Upper lobe of left lung (tissue), 6 donors: ENCODE measurements around the gene CFAP161. TPM values are rescaled to one million over a fixed set of nuclear protein-coding genes. Genes with fewer than 3 reads are reported as not detected.

ENCODE experiments used
- ATAC-seq, 2 donors: fragments of 200-7000 bp; cut with Tn5 transposase; one replicate each; pipeline ENCODE4 v1.9.1; 2022; ENCODE audit warnings: mild to moderate bottlenecking in 2 of 2, moderate library complexity in 2 of 2; ENCODE audit not compliant: low FRiP score in 2 of 2
- DNase-seq, 2 donors: peaks; one replicate each; pipeline ENCODE4 v3.0.0-alpha.2; 2019 to 2020
- H3K27ac ChIP-seq, 4 donors: fragments of 200-600 bp; sonication (generic); one replicate each; pipeline ENCODE4 v1.5.1; 2016 to 2019
- H3K27me3 ChIP-seq, 4 donors: fragments of 200-600 bp; sonication (generic); one replicate each; pipeline ENCODE4 v1.5.1; 2017 to 2019
- H3K36me3 ChIP-seq, 4 donors: fragments of 200-600 bp; sonication (generic); one replicate each; pipeline ENCODE4 v1.5.1; 2016 to 2019
- H3K4me1 ChIP-seq, 4 donors: fragments of 200-600 bp; sonication (generic); one replicate each; pipeline ENCODE4 v1.5.1; 2018 to 2019
- H3K4me3 ChIP-seq, 4 donors: fragments of 200-600 bp; sonication (generic); one replicate each; pipeline ENCODE4 v1.5.1; 2017 to 2019; ENCODE audit warnings: mild to moderate bottlenecking in 2 of 4, moderate library complexity in 1 of 4
- H3K9me3 ChIP-seq, 4 donors: fragments of 200-600 bp; sonication (generic); one replicate each; pipeline ENCODE4 v1.5.1; 2018 to 2019
- CTCF ChIP-seq, 6 experiments: fragments of 450-650 bp in 4 of 6; fragments of 200-600 bp in 2 of 6; sonication (generic) in 2 of 6; IDR thresholded peaks; one replicate each; pipeline ENCODE4 v1.5.1; 2016 to 2019; ENCODE audit warnings: antibody characterized with exemption in 6 of 6
- EP300 ChIP-seq, 4 donors: sonication (generic); formaldehyde crosslinking; IDR thresholded peaks; one replicate each; pipeline ENCODE4 v1.5.1; 2017; ENCODE audit warnings: antibody characterized with exemption in 4 of 4, control low read depth in 2 of 4
- POLR2A ChIP-seq, 4 donors: fragments of 450-650 bp; IDR thresholded peaks; one replicate each; pipeline ENCODE4 v1.5.1; 2016 to 2017; ENCODE audit warnings: antibody characterized with exemption in 4 of 4, mild to moderate bottlenecking in 2 of 4
- POLR2AphosphoS5 ChIP-seq, 2 donors: sonication (generic); formaldehyde crosslinking; IDR thresholded peaks; one replicate each; pipeline ENCODE4 v1.5.1; 2017; ENCODE audit warnings: antibody characterized with exemption in 2 of 2
- WGBS, 2 donors: methylation state at CpG; one replicate each; pipeline ENCODE4 v1.1.5; 2017 to 2018; 5-methylcytosine and 5-hydroxymethylcytosine counted together
- total RNA-seq, 6 donors: library from RNA; depleted of rRNA in 4 of 6; stranded (reverse); fragments of >200 nt in 4 of 6; gene quantifications; one replicate each; pipeline versions ENCODE4 v1.1.0 to v1.2.1, GENCODE V29; 2016 to 2021
- donor health status: DM: no; HTN: no; CAD: no; lungs with moderate emphysema.
- donor health status: DM: no; HTN: yes; CAD: no; lungs with severe emphysema.

CFAP161 gene
- total RNA-seq, 6 donors from 2014 or later, result 1.2 to 9.0 (median 2.6) TPM

GRCh38 chr15:81087694-81088093 is 46.4 kb upstream of the CFAP161 start:
- Histone ChIP-seq H3K27me3 (no peaks in the 10 kb centered on the region), H3K27ac (no peak overlapping the region), H3K36me3 (no peaks in the 10 kb centered on the region), H3K4me1 (peaks cover 0 to 7% (median 5%) of the 10 kb centered on the region in 4 donors), H3K9me3 (no peaks in the 10 kb centered on the region), H3K4me3 (no peak overlapping the region)
- ATAC-seq (no peak), DNase-seq (no peak)
- TF ChIP-seq EP300 (IDR thresholded peaks at IDR 0.05) (no peak), POLR2A (IDR thresholded peaks at IDR 0.05) (no peak), CTCF (IDR thresholded peaks at IDR 0.05) (no peak), POLR2AphosphoS5 (IDR thresholded peaks at IDR 0.05) (no peak)
- WGBS, 2 donors, result 41 to 47% methylated on average over 1 of the region's 1 CpG

GRCh38 chr15:81088470-81089013 is 45.5 kb upstream of the CFAP161 start:
- H3K4me3 ChIP-seq, result no peak overlapping the region
- no peaks in the 10 kb centered on the region for H3K36me3 ChIP-seq
- WGBS, 2 donors, result 58 to 59% methylated on average over 5 of the region's 5 CpGs
- no peak for ATAC-seq
- DNase-seq, result no peak
- H3K27me3 ChIP-seq, result no peaks in the 10 kb centered on the region
- TF ChIP-seq POLR2AphosphoS5 (IDR thresholded peaks at IDR 0.05) (no peak), CTCF (IDR thresholded peaks at IDR 0.05) (no peak), EP300 (IDR thresholded peaks at IDR 0.05) (no peak), POLR2A (IDR thresholded peaks at IDR 0.05) (no peak)
- H3K9me3 ChIP-seq, result no peaks in the 10 kb centered on the region
- no peak overlapping the region for H3K27ac ChIP-seq
- H3K4me1 ChIP-seq, result peaks cover 0 to 8% (median 6%) of the 10 kb centered on the region in 4 donors

GRCh38 chr15:81091889-81092558 is 42.0 kb upstream of the CFAP161 start:
- TF ChIP-seq POLR2AphosphoS5 (IDR thresholded peaks at IDR 0.05), result peak in 1 of 2 donors; percentile 17
- TF ChIP-seq EP300 (IDR thresholded peaks at IDR 0.05), result no peak
- TF ChIP-seq CTCF (IDR thresholded peaks at IDR 0.05), result no peak
- no peak for TF ChIP-seq POLR2A (IDR thresholded peaks at IDR 0.05)
- Histone ChIP-seq H3K27ac (peak overlapping the region in 2 of 4 donors; percentile 13 to 27), H3K36me3 (no peaks in the 10 kb centered on the region), H3K9me3 (no peaks in the 10 kb centered on the region), H3K27me3 (no peaks in the 10 kb centered on the region), H3K4me1 (peaks cover 4 to 12% (median 9%) of the 10 kb centered on the region in 4 donors), H3K4me3 (no peak overlapping the region)
- ATAC-seq (peak; percentile 47 to 81), DNase-seq (no peak)
- WGBS, 2 donors, result 46 to 56% methylated on average over 13 of the region's 13 CpGs

GRCh38 chr15:81092559-81092902 is 41.5 kb upstream of the CFAP161 start:
- TF ChIP-seq POLR2A (IDR thresholded peaks at IDR 0.05) (no peak), EP300 (IDR thresholded peaks at IDR 0.05) (no peak), CTCF (IDR thresholded peaks at IDR 0.05) (no peak), POLR2AphosphoS5 (IDR thresholded peaks at IDR 0.05) (no peak)
- H3K36me3 ChIP-seq, result no peaks in the 10 kb centered on the region
- H3K27me3 ChIP-seq, result no peaks in the 10 kb centered on the region
- WGBS, 2 donors, result 37 to 45% methylated on average over 5 of the region's 5 CpGs
- ATAC-seq, result peak in 1 of 2 donors; percentile 41
- no peaks in the 10 kb centered on the region for H3K9me3 ChIP-seq
- no peak for DNase-seq
- peaks cover 4 to 12% (median 9%) of the 10 kb centered on the region in 4 donors for H3K4me1 ChIP-seq
- H3K4me3 ChIP-seq, result no peak overlapping the region
- peak overlapping the region in 2 of 4 donors; percentile 13 to 27 for H3K27ac ChIP-seq

- Histone ChIP-seq H3K27me3 (no peaks in the 10 kb centered on the region), H3K4me1 (peaks cover 4 to 20% (median 16%) of the 10 kb centered on the region in 4 donors), H3K4me3 (no peak overlapping the region), H3K27ac (no peak overlapping the region), H3K36me3 (no peaks in the 10 kb centered on the region), H3K9me3 (no peaks in the 10 kb centered on the region)
- 95 to 98% methylated on average over 5 of the region's 5 CpGs for WGBS, 2 donors
- no peak for DNase-seq
- no peak for TF ChIP-seq POLR2A (IDR thresholded peaks at IDR 0.05)
- no peak for TF ChIP-seq CTCF (IDR thresholded peaks at IDR 0.05)
- no peak for TF ChIP-seq POLR2AphosphoS5 (IDR thresholded peaks at IDR 0.05)
- no peak for ATAC-seq
Observed at GRCh38 chr15:81093961-81094360, 40.1 kb upstream of the CFAP161 start.
